MG63 (cell line): ENCODE data around the gene CEP170. TPM values are rescaled to one million over a fixed set of nuclear protein-coding genes. Genes with fewer than 3 reads are reported as not detected.

Experiments used
- total RNA-seq: library from RNA; depleted of rRNA; stranded (reverse); fragments of >200 nt; shearing (Covaris generic); gene quantifications from 2 replicates; pipeline ENCODE4 v1.2.3, GENCODE V29; 2014; ENCODE audit warnings: low replicate concordance; rRNA removed

CEP170 gene
- total RNA-seq, 1 experiment from 2014 or later = 31.9 TPM

Other genes starting within 250 kb of the CEP170 start
- 17.2 and 19.2 TPM in 2 replicates for gene SDCCAG8, start 760 bp upstream of the CEP170 start, total RNA-seq